OCI-LY3 (cell line): ENCODE results near the gene SCN4B.

ENCODE experiments used
- H2AFZ ChIP-seq: fragments of 200-600, 300-600 bp; shearing (Covaris generic); 2 replicates; pipeline ENCODE4 v1.6.0; 2014; ENCODE audit warnings: antibody characterized with exemption, low read depth, low read length
- H3K27ac ChIP-seq: fragments of 200-600, 300-600 bp; sonication (generic); 2 replicates; pipeline ENCODE4 v1.5.1; 2014; ENCODE audit warnings: mild to moderate bottlenecking, low read length, moderate library complexity, mixed read lengths
- H3K27me3 ChIP-seq: fragments of 200-600, 300-600 bp; sonication (generic); 2 replicates; pipeline ENCODE4 v1.6.1; 2014; ENCODE audit warnings: low read depth, low read length, mixed read lengths
- H3K36me3 ChIP-seq: fragments of 200-600, 300-600 bp; sonication (generic); replicated peaks from 2 replicates; pipeline ENCODE3; 2014; ENCODE audit warnings: low read depth, low read length, mixed read lengths
- H3K4me1 ChIP-seq: fragments of 300-600, 200-600 bp; sonication (generic); 2 replicates; pipeline ENCODE4 v1.6.1; 2014; ENCODE audit warnings: low read length, mixed read lengths
- H3K4me2 ChIP-seq: fragments of 200-600, 300-600 bp; sonication (generic); 2 replicates; pipeline ENCODE4 v1.6.1; 2014; ENCODE audit warnings: low read length, mixed read lengths
- H3K4me3 ChIP-seq: fragments of 300-600, 200-600 bp; sonication (generic); 2 replicates; pipeline ENCODE4 v1.5.1; 2014; ENCODE audit warnings: antibody characterized with exemption, mild to moderate bottlenecking, low read length, moderate library complexity
- H3K79me2 ChIP-seq: fragments of 300-600, 200-600 bp; shearing (Covaris generic); 2 replicates; pipeline ENCODE4 v1.6.1; 2014; ENCODE audit warnings: mild to moderate bottlenecking, low read length, mixed read lengths
- H3K9ac ChIP-seq: fragments of 300-600, 200-600 bp; shearing (Covaris generic); 2 replicates; pipeline ENCODE4 v1.6.0; 2014; ENCODE audit warnings: mild to moderate bottlenecking, low read length, moderate library complexity
- H3K9me3 ChIP-seq: fragments of 200-600, 300-600 bp; shearing (Covaris generic); 2 replicates; pipeline ENCODE4 v1.6.1; 2014; ENCODE audit warnings: low read length, mixed read lengths; ENCODE audit not compliant: insufficient read depth
- H4K20me1 ChIP-seq: fragments of 200-600, 300-600 bp; sonication (generic); 2 replicates; pipeline ENCODE4 v1.6.1; 2016; ENCODE audit warnings: low read length, mixed read lengths; ENCODE audit not compliant: insufficient read depth
- EZH2phosphoT487 ChIP-seq: fragments of 200-600 bp; shearing (Covaris generic); IDR thresholded peaks from 2 replicates; pipeline ENCODE4 v1.6.1; 2018; ENCODE audit warnings: antibody characterized with exemption, mixed run types, low read depth
- TF ChIP-seq, protein P1 (sequence below): fragments of 200-600, 300-600 bp; sonication (generic); IDR thresholded peaks from 2 replicates; pipeline ENCODE4 v1.5.1; 2014; ENCODE audit warnings: antibody characterized with exemption, low read length, low read depth

The SCN4B gene

DNA sequence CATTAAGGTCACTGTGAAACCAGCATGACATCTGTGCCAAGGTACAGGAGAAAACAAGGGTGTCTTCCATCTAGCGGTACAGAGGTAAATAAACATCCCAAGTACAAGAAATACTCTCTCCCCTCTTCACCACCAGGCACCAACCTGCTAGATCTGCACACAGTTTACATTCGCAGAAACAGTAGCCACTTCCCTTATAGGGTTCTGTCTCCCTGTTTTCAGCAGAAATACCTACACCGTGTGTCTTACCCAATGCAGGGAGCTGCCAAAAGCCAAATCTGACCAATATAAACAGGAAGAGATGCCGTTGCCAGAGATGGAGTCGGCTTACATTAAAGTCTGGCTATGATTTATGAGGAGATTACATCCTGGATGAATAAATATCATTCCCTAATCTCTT lies 1.2 kb downstream of the SCN4B start:
- no peak overlapping the region for H3K4me3 ChIP-seq
- no peaks in the 10 kb centered on the region for H3K9me3 ChIP-seq
- no peak overlapping the region for H2AFZ ChIP-seq
- H3K79me2 ChIP-seq = no peaks in the 10 kb centered on the region
- no peaks in the 10 kb centered on the region for H3K36me3 ChIP-seq
- peaks cover 27% of the 10 kb centered on the region for H3K27me3 ChIP-seq
- no peak overlapping the region for H3K9ac ChIP-seq
- 0 out of 2 replicates have a peak, but pooled peaks cover under 1% of the 10 kb centered on the region for H3K4me1 ChIP-seq
- H4K20me1 ChIP-seq = no peaks in the 10 kb centered on the region
- no peak overlapping the region for H3K27ac ChIP-seq
- H3K4me2 ChIP-seq = no peak overlapping the region
- TF ChIP-seq, protein P1, sequence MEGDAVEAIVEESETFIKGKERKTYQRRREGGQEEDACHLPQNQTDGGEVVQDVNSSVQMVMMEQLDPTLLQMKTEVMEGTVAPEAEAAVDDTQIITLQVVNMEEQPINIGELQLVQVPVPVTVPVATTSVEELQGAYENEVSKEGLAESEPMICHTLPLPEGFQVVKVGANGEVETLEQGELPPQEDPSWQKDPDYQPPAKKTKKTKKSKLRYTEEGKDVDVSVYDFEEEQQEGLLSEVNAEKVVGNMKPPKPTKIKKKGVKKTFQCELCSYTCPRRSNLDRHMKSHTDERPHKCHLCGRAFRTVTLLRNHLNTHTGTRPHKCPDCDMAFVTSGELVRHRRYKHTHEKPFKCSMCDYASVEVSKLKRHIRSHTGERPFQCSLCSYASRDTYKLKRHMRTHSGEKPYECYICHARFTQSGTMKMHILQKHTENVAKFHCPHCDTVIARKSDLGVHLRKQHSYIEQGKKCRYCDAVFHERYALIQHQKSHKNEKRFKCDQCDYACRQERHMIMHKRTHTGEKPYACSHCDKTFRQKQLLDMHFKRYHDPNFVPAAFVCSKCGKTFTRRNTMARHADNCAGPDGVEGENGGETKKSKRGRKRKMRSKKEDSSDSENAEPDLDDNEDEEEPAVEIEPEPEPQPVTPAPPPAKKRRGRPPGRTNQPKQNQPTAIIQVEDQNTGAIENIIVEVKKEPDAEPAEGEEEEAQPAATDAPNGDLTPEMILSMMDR = no peak
- TF ChIP-seq EZH2phosphoT487 = no peak

DNA sequence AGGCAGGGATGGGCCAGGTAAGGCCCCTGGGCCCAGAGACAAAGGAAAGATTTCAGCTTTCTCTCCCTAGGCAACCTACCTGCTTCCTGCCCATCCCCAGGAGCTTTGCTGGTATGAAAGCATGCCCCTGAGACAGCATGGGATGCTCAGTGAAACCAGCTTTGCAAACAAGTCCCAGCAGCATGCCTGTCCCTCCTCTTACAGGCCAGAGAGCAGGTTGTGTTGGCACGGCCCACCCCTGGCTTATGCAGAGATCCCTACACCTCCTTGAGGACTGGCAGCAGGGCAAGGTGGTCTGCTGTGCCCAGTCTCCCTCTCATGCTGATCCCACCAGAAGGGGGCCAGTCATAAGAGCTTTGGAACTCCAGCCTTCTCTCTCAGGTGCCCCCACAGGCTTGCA lies 3.1 kb downstream of the SCN4B start:
- H3K79me2 ChIP-seq = no peaks in the 10 kb centered on the region
- H3K4me3 ChIP-seq = no peak overlapping the region
- no peak overlapping the region for H2AFZ ChIP-seq
- H3K27ac ChIP-seq = no peak overlapping the region
- H4K20me1 ChIP-seq = no peaks in the 10 kb centered on the region
- H3K36me3 ChIP-seq = no peaks in the 10 kb centered on the region
- H3K4me2 ChIP-seq = no peak overlapping the region
- no peaks in the 10 kb centered on the region for H3K9me3 ChIP-seq
- H3K9ac ChIP-seq = no peak overlapping the region
- H3K4me1 ChIP-seq = peaks cover 6% of the 10 kb centered on the region; the same call in 1 of the 2 replicates
- H3K27me3 ChIP-seq = peaks cover 11% of the 10 kb centered on the region
- TF ChIP-seq, protein P1 = no peak
- TF ChIP-seq EZH2phosphoT487 = no peak

DNA sequence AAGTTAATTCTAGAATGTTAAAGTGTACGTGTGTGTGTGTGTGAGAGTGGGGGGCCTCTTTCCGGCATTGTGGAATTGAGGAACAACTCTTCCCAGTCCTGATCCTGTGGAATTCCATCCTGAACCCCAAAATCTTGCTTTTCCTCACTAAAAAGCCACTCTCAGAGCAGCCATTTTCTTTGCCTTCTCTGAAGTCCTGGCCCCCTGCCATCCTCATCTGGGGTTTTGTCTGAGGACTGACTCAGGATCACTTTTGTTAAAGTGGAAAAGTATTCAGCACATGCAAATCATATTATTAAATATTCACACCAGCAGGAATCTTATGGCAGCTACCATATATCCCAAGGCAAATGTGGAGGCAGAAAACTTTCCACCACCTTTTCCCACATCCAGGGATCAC lies 3.8 kb downstream of the SCN4B start:
- Histone ChIP-seq H4K20me1 (no peaks in the 10 kb centered on the region), H3K27me3 (peaks cover 11% of the 10 kb centered on the region; the same call in 1 of the 2 replicates), H3K4me1 (peaks cover 6% of the 10 kb centered on the region; the same call in 1 of the 2 replicates), H3K9ac (no peak overlapping the region), H3K36me3 (no peaks in the 10 kb centered on the region), H3K9me3 (no peaks in the 10 kb centered on the region), H3K79me2 (no peaks in the 10 kb centered on the region), H3K4me3 (no peak overlapping the region), H3K27ac (no peak overlapping the region), H2AFZ (no peak overlapping the region), H3K4me2 (no peak overlapping the region)
- TF ChIP-seq, protein P1 = no peak
- no peak for TF ChIP-seq EZH2phosphoT487

DNA sequence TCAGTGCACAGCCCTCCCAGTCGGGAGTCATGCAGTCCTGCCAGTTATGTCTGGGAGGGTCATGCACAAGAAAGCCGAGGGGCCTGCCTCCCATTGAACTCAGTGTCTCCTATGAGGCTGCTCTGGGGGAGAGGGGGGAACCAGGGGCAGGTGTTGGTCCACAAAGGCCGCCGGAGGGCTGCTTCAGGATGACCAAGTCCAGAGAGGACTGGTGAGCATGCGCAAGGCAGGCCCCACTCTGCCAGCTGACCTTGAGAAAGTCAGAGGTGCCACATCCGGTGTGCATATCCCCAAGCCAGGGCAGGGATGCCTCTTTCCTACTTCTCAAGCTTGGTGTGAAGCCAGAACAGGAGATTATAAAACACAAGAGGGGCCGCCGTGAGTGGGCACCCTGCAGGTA lies 4.4 kb downstream of the SCN4B start:
- Histone ChIP-seq H4K20me1 (no peaks in the 10 kb centered on the region), H3K9me3 (no peaks in the 10 kb centered on the region), H3K9ac (no peak overlapping the region), H3K4me1 (peaks cover 6% of the 10 kb centered on the region; the same call in 1 of the 2 replicates), H3K27ac (no peak overlapping the region), H2AFZ (no peak overlapping the region), H3K4me2 (no peak overlapping the region; the same call in 1 of the 2 replicates), H3K27me3 (peaks cover 14% of the 10 kb centered on the region), H3K36me3 (no peaks in the 10 kb centered on the region), H3K4me3 (no peak overlapping the region), H3K79me2 (no peaks in the 10 kb centered on the region)
- TF ChIP-seq EZH2phosphoT487 = no peak
- TF ChIP-seq, protein P1 = no peak
